NCI-H1930 (cell line): ENCODE results near the gene TFDP2.
"Not testable (repeated sequence)": the region's sequence is repeated elsewhere in the genome, so short reads cannot be mapped to it uniquely, and the experiment has no call there.

Experiments
- DNase-seq, 2 experiments: peaks; one replicate each; lab custom pipeline; 2025; lab: John Stamatoyannopoulos, UW

The TFDP2 gene

DNA sequence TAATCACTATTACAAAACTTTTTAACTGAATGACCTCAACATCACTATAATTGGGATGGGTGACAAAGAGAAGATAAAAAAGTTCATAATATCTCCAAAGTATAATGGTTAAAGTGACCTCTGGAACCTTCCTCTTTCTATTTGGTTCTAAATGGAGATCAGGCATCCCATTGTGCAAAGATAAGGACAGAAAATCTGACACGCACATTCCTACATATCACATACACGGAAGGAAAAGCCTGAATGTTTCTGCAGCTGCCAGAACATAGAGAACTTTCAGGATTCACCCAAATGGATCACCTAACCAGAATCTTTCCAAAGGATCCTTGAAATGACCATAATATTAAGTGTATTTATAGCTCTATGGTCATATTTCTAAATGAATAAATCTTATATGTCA lies 128.2 kb downstream of the TFDP2 start:
- DNase-seq, result no peak

DNA sequence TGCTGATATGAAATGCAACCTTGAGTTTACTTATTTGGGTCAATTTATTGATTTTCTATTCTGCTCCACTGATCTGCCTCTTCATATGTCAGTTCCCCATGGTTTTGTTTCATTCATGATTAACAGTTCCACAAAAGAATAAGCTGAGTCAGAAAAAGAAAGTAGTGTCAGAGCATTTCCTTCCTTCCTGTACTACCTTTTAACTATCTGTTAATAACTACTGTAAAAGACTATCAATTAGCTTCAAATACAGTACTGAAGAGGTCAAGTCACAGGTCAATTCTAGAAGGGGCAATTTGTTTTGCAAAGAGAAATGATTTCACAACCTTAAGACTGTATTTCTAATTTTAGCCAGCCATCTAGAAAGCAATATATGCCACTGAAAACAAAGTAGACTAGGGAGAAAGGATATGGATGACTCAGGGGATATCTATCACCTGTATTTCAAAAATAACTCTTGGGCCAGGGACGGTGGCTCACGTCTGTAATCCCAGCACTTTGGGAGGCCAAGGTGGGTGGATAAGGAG lies 129.5 kb downstream of the TFDP2 start:
- no peak for DNase-seq

DNA sequence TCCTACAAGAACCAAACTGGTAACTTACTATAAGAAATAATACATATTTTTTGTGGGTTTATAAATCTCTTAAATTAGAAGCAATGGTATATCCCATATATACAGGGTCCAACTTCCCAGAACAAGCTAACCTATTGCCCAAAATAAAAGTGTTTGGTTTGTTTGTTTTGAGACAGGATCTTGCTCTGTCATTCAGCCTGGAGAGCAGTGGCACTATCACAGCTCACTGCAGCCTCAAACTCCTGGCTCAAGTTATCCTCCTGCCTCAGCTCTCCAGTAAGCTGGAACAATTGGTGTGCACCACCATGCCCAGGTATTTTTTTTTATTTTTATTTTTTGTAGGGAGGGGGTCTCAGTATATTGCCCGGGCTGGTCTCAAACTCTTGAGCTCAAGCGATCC lies 135.4 kb downstream of the TFDP2 start:
- DNase-seq, result no peak

DNA sequence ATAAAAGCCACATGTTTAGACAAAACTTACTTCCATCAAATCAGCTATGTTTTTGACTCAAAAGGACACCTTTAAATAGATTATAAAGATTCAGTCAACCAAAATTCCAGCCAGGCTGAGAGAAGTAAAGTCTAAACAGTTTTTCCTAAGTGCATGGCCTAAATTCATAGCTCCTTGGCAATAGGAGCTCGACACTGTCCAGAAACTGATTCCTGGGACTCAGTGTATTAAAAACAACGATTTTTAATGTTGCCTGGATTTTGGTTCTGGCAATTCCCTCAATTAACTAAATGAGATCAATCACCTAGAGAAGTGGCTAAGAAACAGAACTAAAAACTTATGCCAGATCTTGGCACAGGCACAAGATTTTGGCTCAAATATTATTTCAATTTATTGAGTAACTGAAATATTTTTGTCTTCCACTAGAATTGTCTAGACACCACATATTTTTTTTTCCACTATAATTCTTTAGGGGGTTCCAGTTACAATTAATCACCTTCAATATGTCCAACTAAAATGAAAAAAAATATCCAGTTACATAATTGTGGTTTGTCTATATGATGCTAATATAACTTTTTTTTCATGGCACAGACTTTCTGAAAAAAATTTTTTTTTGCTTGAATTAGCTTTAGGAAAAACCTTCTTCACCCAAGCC lies 135.9 kb downstream of the TFDP2 start:
- DNase-seq, result no peak

DNA sequence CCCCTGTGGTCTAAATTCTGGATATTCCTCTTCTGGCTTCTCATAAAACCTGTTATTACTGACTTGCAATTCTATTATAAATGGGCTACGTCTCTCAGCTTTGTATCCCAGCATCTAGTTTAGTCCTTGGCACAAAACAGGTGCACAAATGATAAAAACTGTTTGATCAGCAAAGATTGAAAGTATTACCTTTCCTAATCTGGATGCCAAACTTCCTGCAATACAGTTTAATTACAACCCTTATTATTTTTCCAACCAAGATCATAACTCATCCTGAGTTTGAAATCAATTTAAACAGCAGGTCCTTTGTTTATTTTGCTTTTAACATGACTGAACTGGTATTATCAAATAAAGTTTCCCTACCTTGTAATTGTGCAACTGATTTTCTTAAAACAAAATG lies 140.3 kb downstream of the TFDP2 start:
- no peak for DNase-seq

GRCh38 chr3:142007710-142008399 lies 141.5 kb downstream of the TFDP2 start:
- DNase-seq, result no peak

- not testable (repeated sequence) for DNase-seq
These were observed 144.4 kb downstream of the TFDP2 start for GRCh38 chr3:142004957-142005356.

- no peak for DNase-seq
These were observed 145.3 kb downstream of the TFDP2 start for GRCh38 chr3:142004025-142004424.

GRCh38 chr3:142003291-142003690 lies 146.1 kb downstream of the TFDP2 start:
- no peak for DNase-seq

DNA sequence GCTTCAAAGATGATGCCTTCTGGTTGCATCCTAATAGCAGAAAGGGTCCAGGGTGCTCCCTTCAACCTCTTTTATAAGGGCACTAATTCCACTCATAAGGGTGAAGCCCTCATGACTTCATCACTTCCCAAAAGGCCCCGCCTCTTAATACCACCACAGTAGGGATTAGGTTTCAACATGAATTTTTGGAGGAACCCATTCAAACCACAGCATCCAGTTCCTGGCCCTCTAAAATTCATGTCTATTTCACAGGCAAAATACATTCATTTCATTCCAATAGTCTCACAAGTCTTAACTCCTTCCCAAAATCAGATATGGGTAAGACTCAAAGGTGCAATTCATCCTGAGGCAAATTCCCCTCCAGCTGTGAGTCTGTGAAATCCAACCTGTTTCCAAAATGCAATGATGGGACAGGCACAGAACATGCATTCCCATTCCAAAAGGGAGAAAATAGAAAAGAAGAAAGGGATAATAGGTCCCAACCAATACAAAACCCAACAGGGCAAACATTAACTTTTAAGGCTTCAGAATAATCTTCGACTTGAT lies 148.9 kb downstream of the TFDP2 start:
- DNase-seq, result no peak

- no peak for DNase-seq
These were observed 150.6 kb downstream of the TFDP2 start for GRCh38 chr3:141998669-141999290.

DNA sequence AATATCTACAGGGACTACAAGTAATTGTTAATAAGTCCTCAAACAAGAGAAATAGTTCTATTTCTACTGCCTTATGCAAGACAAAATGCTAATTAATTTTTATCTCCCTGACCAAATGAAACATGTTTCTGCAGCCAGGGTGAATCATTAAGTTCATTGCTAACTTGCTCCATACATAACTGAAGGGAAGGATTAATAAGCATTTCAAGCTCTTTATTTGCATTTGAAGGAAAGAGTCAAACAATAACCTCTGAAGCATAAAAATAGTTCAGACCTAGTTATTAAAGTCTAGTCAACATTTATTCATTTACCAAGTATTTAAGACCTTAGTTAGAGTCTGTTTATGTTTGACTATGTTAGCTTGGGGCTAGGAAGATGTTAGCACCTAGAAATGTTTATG lies 152.9 kb downstream of the TFDP2 start:
- no peak for DNase-seq

DNA sequence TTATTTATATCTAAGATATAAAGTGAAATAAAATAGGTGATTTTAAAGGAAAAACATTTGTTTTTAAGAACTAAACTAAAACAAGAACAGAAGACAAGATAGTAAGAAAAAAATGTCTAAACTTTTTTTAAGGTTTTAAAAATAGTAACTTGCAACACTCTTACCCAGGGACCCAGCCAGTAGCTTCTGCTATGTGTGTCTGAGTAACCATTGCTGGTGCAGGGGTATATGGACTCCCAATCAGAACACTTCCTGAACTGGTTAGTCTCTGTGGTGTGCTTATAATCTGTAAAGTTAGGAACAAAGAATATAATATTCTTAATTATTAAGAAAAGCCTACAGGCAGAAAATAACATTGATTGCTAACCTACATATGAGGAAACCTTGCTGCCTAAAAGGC lies 154.5 kb downstream of the TFDP2 start:
- no peak for DNase-seq

- DNase-seq, result no peak
These were observed 156.8 kb downstream of the TFDP2 start for GRCh38 chr3:141992512-141992911.

DNA sequence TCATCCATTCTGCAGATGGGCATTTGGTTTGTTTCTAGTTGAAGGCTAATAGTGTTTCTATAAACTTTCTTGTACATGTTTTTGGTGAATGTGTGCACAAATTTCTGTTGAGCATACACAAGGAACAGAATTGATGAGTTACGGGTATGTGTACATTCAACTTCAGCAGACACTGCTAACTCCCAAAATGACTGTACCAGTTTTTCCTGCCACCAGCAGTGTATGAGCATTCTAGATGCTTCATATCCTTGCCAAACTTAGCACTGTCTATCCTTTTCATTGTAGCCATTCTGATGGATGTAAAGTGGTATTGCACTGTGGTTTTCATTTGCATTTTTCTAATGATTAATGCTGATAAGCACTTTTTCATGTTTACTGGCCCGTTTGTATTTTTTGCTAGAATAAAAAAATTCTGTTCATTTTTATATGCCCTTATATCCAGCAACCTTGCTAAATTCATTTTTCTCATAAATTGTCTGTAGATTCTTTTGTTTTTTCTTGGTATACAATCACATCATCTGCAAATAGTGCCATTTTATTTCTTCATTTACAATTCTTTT lies 162.7 kb downstream of the TFDP2 start:
- DNase-seq, result no peak

GRCh38 chr3:141981084-141981483 lies 168.3 kb downstream of the TFDP2 start:
- DNase-seq, result no peak

GRCh38 chr3:141979050-141979671 lies 170.2 kb downstream of the TFDP2 start:
- DNase-seq, result no peak

DNA sequence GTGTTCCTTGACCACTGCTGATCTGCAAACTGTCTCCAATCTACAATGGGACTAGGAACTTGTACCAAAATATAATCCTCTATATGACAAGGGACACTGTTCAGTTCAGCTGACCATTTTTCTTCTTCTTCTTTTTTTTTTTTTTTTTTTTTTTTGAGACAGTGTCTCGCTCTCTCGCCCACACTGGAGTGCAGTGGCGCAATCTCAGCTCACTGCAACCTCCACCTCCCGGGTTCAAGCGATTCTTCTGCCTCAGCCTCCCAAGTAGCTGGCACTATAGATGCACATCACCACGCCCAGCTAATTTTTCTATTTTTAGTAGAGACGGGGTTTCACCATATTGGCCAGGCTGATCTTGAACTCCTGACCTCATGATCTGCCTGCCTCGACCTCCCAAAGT lies 174.6 kb downstream of the TFDP2 start:
- not testable (repeated sequence) for DNase-seq

DNA sequence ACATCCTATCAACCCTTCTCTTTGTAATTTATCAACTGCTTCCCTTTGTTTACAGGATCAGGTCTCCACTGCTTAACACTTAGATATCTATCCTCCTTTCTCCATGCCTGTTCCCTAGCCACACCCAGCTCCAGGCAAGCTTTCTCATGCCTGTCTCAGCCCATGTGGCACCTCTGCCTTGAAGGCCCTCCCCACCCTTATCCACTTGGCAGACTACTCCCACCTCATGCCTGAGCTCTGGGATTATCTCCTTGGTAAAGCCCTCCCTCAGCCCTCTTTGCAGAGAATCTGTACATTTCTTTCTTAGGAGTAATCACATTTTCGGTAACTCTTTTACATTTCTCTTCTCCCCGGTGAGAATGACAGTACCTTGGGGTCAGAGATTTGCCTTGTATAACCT lies 176.9 kb downstream of the TFDP2 start:
- no peak for DNase-seq

- DNase-seq, result no peak
These were observed 177.8 kb downstream of the TFDP2 start for GRCh38 chr3:141971571-141971970.

- DNase-seq, result no peak
These were observed 179.6 kb downstream of the TFDP2 start for GRCh38 chr3:141969711-141970110.

DNA sequence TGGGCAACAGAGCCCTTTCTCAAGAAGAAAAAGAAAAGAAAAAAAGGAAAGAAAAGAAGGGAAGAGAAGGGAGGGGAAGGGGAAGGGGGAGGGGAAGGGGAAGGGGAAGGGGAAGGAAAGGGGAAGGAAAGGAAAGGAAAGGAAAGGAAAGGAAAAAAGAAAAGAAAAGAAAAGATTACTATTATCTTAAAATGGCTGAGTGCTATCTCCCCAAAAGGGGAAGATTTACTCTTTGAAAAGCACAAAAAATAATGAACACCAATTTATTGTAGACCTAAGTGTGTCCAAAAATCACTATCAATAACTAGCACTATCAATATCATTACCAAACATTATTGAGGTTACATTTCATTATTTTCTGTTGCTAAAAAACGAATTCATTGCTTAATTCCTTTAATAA lies 183.9 kb downstream of the TFDP2 start:
- no peak for DNase-seq
